ENCODE results near the gene ASB11. TPM values are rescaled to one million over a fixed set of nuclear protein-coding genes. Genes with fewer than 3 reads are reported as not detected.

Gene ASB11
- total RNA-seq (2022), result not detected in 2 replicates
- percentile 19 among the genes with signal in this experiment for Bru-seq, nascent RNA
- BruChase-seq, experiment 1, labeled RNA remaining after a 6-hour chase, result percentile 10 among the genes with signal in this experiment
- percentile 9 among the genes with signal in this experiment for BruChase-seq, experiment 2, labeled RNA remaining after a 2-hour chase
- long read RNA-seq, result 0 reads

DNA sequence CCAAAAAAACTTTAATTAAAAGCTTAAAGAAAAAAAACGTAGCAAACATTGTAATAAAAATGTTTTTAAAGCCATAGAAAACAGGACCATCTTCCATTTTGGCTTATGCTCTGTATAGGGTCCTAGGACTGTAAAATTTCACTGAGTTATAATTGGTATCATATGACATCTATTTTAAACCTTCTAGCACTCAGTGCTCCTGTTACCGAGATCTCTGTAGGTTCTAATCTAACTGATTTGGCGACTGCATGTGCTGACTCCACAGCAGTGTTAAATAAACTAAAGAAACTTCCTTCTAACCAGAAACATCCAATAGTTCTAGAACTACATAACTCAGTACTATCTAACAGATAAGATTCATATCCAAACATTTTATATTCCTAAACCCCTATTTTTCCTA, at the start of gene ASB11:
TSS of gene ASB11 (minus strand) at position 132 of the 400 bp plus-strand sequence. CDS start at position 97, 35 bp downstream.
- TF ChIP-seq CTCF (IDR thresholded peaks at IDR 0.05; ENCODE audit: unreplicated experiment), result no peak
- H3K4me3 Mint-ChIP-seq (ENCODE audit: low read depth, unreplicated experiment), result no peak within 1 kb of the TSS
- H3K4me1 Mint-ChIP-seq (ENCODE audit: low read depth, unreplicated experiment), result no peaks in the 10 kb centered on the region
- DNase-seq, result no peak
- CTCF ChIA-PET, result no interaction called here
- intact Hi-C loops (cut with micrococcal nuclease; ENCODE audit: unreplicated experiment), result no loop called here
- no peak within 1 kb of the TSS for H3K27ac Mint-ChIP-seq (ENCODE audit: unreplicated experiment)
- H3K36me3 Mint-ChIP-seq (ENCODE audit: insufficient read depth, unreplicated experiment), result peaks cover 5% of the 10 kb centered on the region
- no peaks in the 10 kb centered on the region for H3K27me3 Mint-ChIP-seq (ENCODE audit: unreplicated experiment)
- no TSS peak for BruUV-seq (replicated peaks)
- H3K9me3 Mint-ChIP-seq (ENCODE audit: low read depth, unreplicated experiment), result no peaks in the 10 kb centered on the region

GRCh38 chrX:15359701-15360100, 44.3 kb upstream of the ASB11 start:
- H3K4me3 Mint-ChIP-seq (ENCODE audit: low read depth, unreplicated experiment), result no peak overlapping the region
- no peaks in the 10 kb centered on the region for H3K36me3 Mint-ChIP-seq (ENCODE audit: insufficient read depth, unreplicated experiment)
- H3K4me1 Mint-ChIP-seq (ENCODE audit: low read depth, unreplicated experiment), result no peaks in the 10 kb centered on the region
- CTCF ChIA-PET, result interaction anchor here (0.6 kb wide), 1 partner anchor 656 kb away, joined by 3 read pairs; no protein-coding TSS in a partner anchor
- intact Hi-C loops (cut with micrococcal nuclease; ENCODE audit: unreplicated experiment), result no loop called here
- no TSS peak for BruUV-seq (replicated peaks)
- H3K9me3 Mint-ChIP-seq (ENCODE audit: low read depth, unreplicated experiment), result no peaks in the 10 kb centered on the region
- no peak overlapping the region for H3K27ac Mint-ChIP-seq (ENCODE audit: unreplicated experiment)
- TF ChIP-seq CTCF (IDR thresholded peaks at IDR 0.05; ENCODE audit: unreplicated experiment), result no peak
- no peak for DNase-seq
- no peaks in the 10 kb centered on the region for H3K27me3 Mint-ChIP-seq (ENCODE audit: unreplicated experiment)

DNA sequence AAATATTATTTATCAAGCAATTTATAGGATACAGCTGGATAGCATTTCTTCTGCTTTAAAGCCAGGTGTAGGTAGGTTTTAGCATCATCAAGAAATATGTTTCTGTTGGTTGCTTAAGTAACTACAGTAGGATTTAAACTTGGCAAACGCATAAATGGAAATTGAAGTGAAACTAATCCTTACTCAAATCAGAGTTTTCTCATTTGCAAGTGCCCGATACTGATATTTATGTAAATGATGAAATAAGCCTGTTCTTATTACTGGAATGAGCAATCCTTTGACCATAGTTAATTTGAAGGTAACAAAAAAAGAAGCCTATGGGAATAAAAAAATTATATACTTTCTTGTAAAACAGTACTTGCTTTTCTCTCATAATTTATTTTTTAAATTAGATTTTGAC, 43.1 kb upstream of the ASB11 start:
- intact Hi-C loops (cut with micrococcal nuclease; ENCODE audit: unreplicated experiment), result no loop called here
- Mint-ChIP-seq H3K9me3 (ENCODE audit: low read depth, unreplicated experiment) (no peaks in the 10 kb centered on the region), H3K36me3 (ENCODE audit: insufficient read depth, unreplicated experiment) (no peaks in the 10 kb centered on the region), H3K27me3 (ENCODE audit: unreplicated experiment) (no peaks in the 10 kb centered on the region), H3K4me3 (ENCODE audit: low read depth, unreplicated experiment) (no peak overlapping the region), H3K4me1 (ENCODE audit: low read depth, unreplicated experiment) (no peaks in the 10 kb centered on the region), H3K27ac (ENCODE audit: unreplicated experiment) (no peak overlapping the region)
- no peak for DNase-seq
- TF ChIP-seq CTCF (IDR thresholded peaks at IDR 0.05; ENCODE audit: unreplicated experiment), result no peak
- CTCF ChIA-PET, result interaction anchor here (0.7 to 0.9 kb wide), 2 partner anchors 11 to 255 kb away, joined by 3 to 8 read pairs; no protein-coding TSS in a partner anchor
- BruUV-seq (replicated peaks), result no TSS peak

DNA sequence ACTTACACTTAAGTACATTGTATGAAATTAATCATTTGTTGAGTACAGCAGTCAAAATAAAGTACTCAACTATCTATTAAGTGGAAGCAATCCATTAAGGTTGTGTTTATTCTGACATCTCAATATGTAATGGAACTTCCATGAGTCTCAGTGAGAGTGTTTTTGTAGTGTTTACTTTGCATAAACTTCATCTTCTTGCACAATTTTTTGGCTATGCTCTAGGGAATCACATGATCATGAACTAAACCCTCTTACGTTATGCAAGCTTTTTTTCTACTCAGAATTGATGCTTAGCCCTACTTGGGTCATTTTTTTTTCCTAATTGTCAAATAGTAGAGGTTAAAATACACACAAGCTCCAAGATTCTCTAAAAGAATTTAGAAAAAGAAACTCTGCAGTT, 41.0 kb upstream of the ASB11 start:
- no peaks in the 10 kb centered on the region for H3K36me3 Mint-ChIP-seq (ENCODE audit: insufficient read depth, unreplicated experiment)
- CTCF ChIA-PET, result no interaction called here
- no peaks in the 10 kb centered on the region for H3K9me3 Mint-ChIP-seq (ENCODE audit: low read depth, unreplicated experiment)
- H3K27ac Mint-ChIP-seq (ENCODE audit: unreplicated experiment), result no peak overlapping the region
- BruUV-seq (replicated peaks), result no TSS peak
- H3K4me3 Mint-ChIP-seq (ENCODE audit: low read depth, unreplicated experiment), result no peak overlapping the region
- intact Hi-C loops (cut with micrococcal nuclease; ENCODE audit: unreplicated experiment), result no loop called here
- no peak for TF ChIP-seq CTCF (IDR thresholded peaks at IDR 0.05; ENCODE audit: unreplicated experiment)
- no peak for DNase-seq
- no peaks in the 10 kb centered on the region for H3K4me1 Mint-ChIP-seq (ENCODE audit: low read depth, unreplicated experiment)
- H3K27me3 Mint-ChIP-seq (ENCODE audit: unreplicated experiment), result no peaks in the 10 kb centered on the region

Data from Calu3 (cell line).